ENCODE measurements around the gene MYBPH. TPM values are rescaled to one million over a fixed set of nuclear protein-coding genes. Genes with fewer than 3 reads are reported as not detected.

Gene MYBPH
- total RNA-seq, 1 donor from 2014 or later: not detected

GRCh38 chr1:203131548-203132200 is 44.0 kb downstream of the MYBPH start:
- intact Hi-C loops (cut with micrococcal nuclease): no loop called here

- intact Hi-C loops (cut with micrococcal nuclease): no loop called here
Observed at GRCh38 chr1:203130358-203130985, 45.2 kb downstream of the MYBPH start.

- intact Hi-C loops (cut with micrococcal nuclease): no loop called here
Observed at GRCh38 chr1:203129501-203130231, 46.0 kb downstream of the MYBPH start.

GRCh38 chr1:203128716-203129500 is 46.7 kb downstream of the MYBPH start:
- intact Hi-C loops (cut with micrococcal nuclease): no loop called here

- intact Hi-C loops (cut with micrococcal nuclease): no loop called here
Observed at GRCh38 chr1:203128431-203128715, 47.3 kb downstream of the MYBPH start.

GRCh38 chr1:203127666-203128430 is 47.8 kb downstream of the MYBPH start, which contains the start of gene ADORA1:
Gene ADORA1 (plus strand): TSS chr1:203127726. CDS start chr1:203128842, 1,116 bp downstream.
- intact Hi-C loops (cut with micrococcal nuclease): no loop called here

GRCh38 chr1:203126866-203127665 is 48.6 kb downstream of the MYBPH start:
- intact Hi-C loops (cut with micrococcal nuclease): no loop called here

- intact Hi-C loops (cut with micrococcal nuclease): no loop called here
Observed at GRCh38 chr1:203126151-203126865, 49.3 kb downstream of the MYBPH start.

GRCh38 chr1:203124546-203125317 is 50.9 kb downstream of the MYBPH start:
- intact Hi-C loops (cut with micrococcal nuclease): no loop called here

GRCh38 chr1:203124011-203124410 is 51.6 kb downstream of the MYBPH start:
- intact Hi-C loops (cut with micrococcal nuclease): no loop called here

GRCh38 chr1:203122159-203122558 is 53.5 kb downstream of the MYBPH start:
- intact Hi-C loops (cut with micrococcal nuclease): no loop called here

GRCh38 chr1:203121186-203122015 is 54.2 kb downstream of the MYBPH start:
- intact Hi-C loops (cut with micrococcal nuclease): no loop called here

GRCh38 chr1:203120325-203121153 is 55.1 kb downstream of the MYBPH start:
- intact Hi-C loops (cut with micrococcal nuclease): no loop called here
